ENCODE data around the gene ANKRD11. TPM values are rescaled to one million over a fixed set of nuclear protein-coding genes. Genes with fewer than 3 reads are reported as not detected.
A peak's percentile ranks its signal among the peaks of the same experiment; 100 is the strongest.

Gene ANKRD11
- 53.0 and 58.1 TPM in 2 replicates for total RNA-seq

GRCh38 chr16:89490439-89491237 lies at the start of gene ANKRD11:
Gene ANKRD11, minus strand, starts transcription at chr16:89490561. Its CDS starts 173,542 bp downstream, at chr16:89317019.
- DNase-seq (ENCODE audit: low read depth, low spot score): peak; percentile 99

- DNase-seq (ENCODE audit: low read depth, low spot score): no peak
These were observed 47.9 kb upstream of the ANKRD11 start for GRCh38 chr16:89538286-89538685.

- no peak for DNase-seq (ENCODE audit: low read depth, low spot score)
These were observed 47.2 kb upstream of the ANKRD11 start for GRCh38 chr16:89537549-89537925.

- no peak for DNase-seq (ENCODE audit: low read depth, low spot score)
These were observed 46.7 kb upstream of the ANKRD11 start for GRCh38 chr16:89536886-89537548.

- DNase-seq (ENCODE audit: low read depth, low spot score): no peak
These were observed 46.0 kb upstream of the ANKRD11 start for GRCh38 chr16:89536371-89536770.

GRCh38 chr16:89534252-89534756 lies 43.9 kb upstream of the ANKRD11 start:
- no peak for DNase-seq (ENCODE audit: low read depth, low spot score)

GRCh38 chr16:89531821-89532526 lies 41.6 kb upstream of the ANKRD11 start:
- DNase-seq (ENCODE audit: low read depth, low spot score): no peak

GRCh38 chr16:89530401-89531381 lies 40.3 kb upstream of the ANKRD11 start:
- no peak for DNase-seq (ENCODE audit: low read depth, low spot score)

GRCh38 chr16:89529097-89529496 lies 38.7 kb upstream of the ANKRD11 start:
- no peak for DNase-seq (ENCODE audit: low read depth, low spot score)

GRCh38 chr16:89525146-89525913 lies 35.0 kb upstream of the ANKRD11 start:
- DNase-seq (ENCODE audit: low read depth, low spot score): no peak

GRCh38 chr16:89523680-89524344 lies 33.5 kb upstream of the ANKRD11 start:
- DNase-seq (ENCODE audit: low read depth, low spot score): peak; percentile 39

GRCh38 chr16:89522287-89522686 lies 31.9 kb upstream of the ANKRD11 start:
- DNase-seq (ENCODE audit: low read depth, low spot score): no peak

GRCh38 chr16:89519881-89520280 lies 29.5 kb upstream of the ANKRD11 start:
- DNase-seq (ENCODE audit: low read depth, low spot score): no peak

GRCh38 chr16:89517128-89517527 lies 26.8 kb upstream of the ANKRD11 start:
- DNase-seq (ENCODE audit: low read depth, low spot score): no peak

GRCh38 chr16:89512453-89512852 lies 22.1 kb upstream of the ANKRD11 start:
- no peak for DNase-seq (ENCODE audit: low read depth, low spot score)

GRCh38 chr16:89511374-89511773 lies 21.0 kb upstream of the ANKRD11 start:
- DNase-seq (ENCODE audit: low read depth, low spot score): no peak

GRCh38 chr16:89510526-89510925 lies 20.2 kb upstream of the ANKRD11 start:
- DNase-seq (ENCODE audit: low read depth, low spot score): no peak

GRCh38 chr16:89507834-89508590 lies 17.7 kb upstream of the ANKRD11 start, which contains the start of gene SPG7:
Gene SPG7, plus strand, starts transcription at chr16:89508403. Its CDS starts 15 bp downstream, at chr16:89508418.
- peak; percentile 48 for DNase-seq (ENCODE audit: low read depth, low spot score)
